Transverse colon (tissue), 4 donors: Measurements from ENCODE around the gene TRUB1. TPM values are rescaled to one million over a fixed set of nuclear protein-coding genes. Genes with fewer than 3 reads are reported as not detected.
"Not testable (repeated sequence)": the region's sequence is repeated elsewhere in the genome, so short reads cannot be mapped to it uniquely, and the experiment has no call there.

Source experiments
- DNase-seq: peaks from one replicate; pipeline ENCODE4 v3.0.0-alpha.2; 2019
- H3K27ac ChIP-seq, 4 donors: fragments of 200-600 bp; sonication (generic); 2 replicates each; pipeline ENCODE4 v1.5.1; 2016 to 2018; ENCODE audit warnings: inconsistent platforms in 4 of 4
- H3K27me3 ChIP-seq: fragments of 200-600 bp; sonication (generic); 2 replicates; pipeline ENCODE4 v1.5.1; 2017; ENCODE audit warnings: inconsistent platforms
- H3K36me3 ChIP-seq, 4 donors: fragments of 200-600 bp; sonication (generic); 2 replicates each; pipeline ENCODE4 v1.5.1; 2017 to 2019; ENCODE audit warnings: inconsistent platforms in 4 of 4
- H3K4me1 ChIP-seq, 4 donors: fragments of 200-600 bp; sonication (generic); 2 replicates each; pipeline ENCODE4 v1.5.1; 2017 to 2020; ENCODE audit warnings: inconsistent platforms in 4 of 4
- H3K4me3 ChIP-seq, 4 donors: fragments of 200-600 bp; sonication (generic); 1 replicate in 1 of 4; 2 replicates in 3 of 4; pipeline versions ENCODE4 v1.5.1 to v1.6.1; 2017 to 2019; ENCODE audit warnings: inconsistent platforms in 4 of 4
- H3K9me3 ChIP-seq, 2 donors: fragments of 200-600 bp; sonication (generic); 2 replicates each; pipeline ENCODE4 v1.5.1; 2017 to 2019; ENCODE audit warnings: inconsistent platforms in 2 of 2
- EP300 ChIP-seq: sonication (generic); formaldehyde crosslinking; IDR thresholded peaks from one replicate; pipeline ENCODE4 v1.6.1; 2017; ENCODE audit warnings: antibody characterized with exemption, low read depth
- POLR2A ChIP-seq: fragments of 450-650 bp; IDR thresholded peaks from one replicate; pipeline ENCODE4 v1.6.1; 2016; ENCODE audit warnings: antibody characterized with exemption, mild to moderate bottlenecking, moderate library complexity
- POLR2AphosphoS5 ChIP-seq, 3 donors: sonication (generic); formaldehyde crosslinking; IDR thresholded peaks; one replicate each; pipeline ENCODE4 v1.6.1; 2016; ENCODE audit warnings: antibody characterized with exemption in 3 of 3
- WGBS, 2 donors: methylation state at CpG; one replicate each; pipeline ENCODE4 v1.1.5; 2018; ENCODE audit warnings: low coverage in 1 of 2; 5-methylcytosine and 5-hydroxymethylcytosine counted together
- in situ Hi-C, 4 donors: fragments of 200-750 bp; cut with MboI; loops; one replicate each; pipeline versions ENCODE4 v1.15.0 to v1.15.1; 2017; ENCODE audit warnings: low sequenced_read_pairs in 3 of 4, low pct_ligation_motif_present in 1 of 4, low pct_unique_long_range_greater_than_20kb in 1 of 4
- intact Hi-C: fragments of 100-400 bp; cut with DNase I; formaldehyde crosslinking; loops from one replicate; pipeline ENCODE4 v1.15.1; 2023; ENCODE audit warnings: low total_unique reads
- total RNA-seq, 4 donors: library from RNA; depleted of rRNA; stranded (reverse); fragments of >200 nt; gene quantifications; one replicate each; pipeline ENCODE4 v1.1.0, GENCODE V29; 2016
- TF ChIP-seq, protein P1 (sequence below), 5 experiments: fragments of 200-600 bp in 3 of 5; fragments of 450-650 bp in 2 of 5; sonication (generic) in 3 of 5; IDR thresholded peaks; 1 replicate in 2 of 5; 2 replicates in 3 of 5; pipeline ENCODE4 v1.5.1; 2016 to 2017; ENCODE audit warnings: antibody characterized with exemption in 5 of 5, inconsistent platforms in 3 of 5, mild to moderate bottlenecking in 2 of 5, moderate library complexity in 1 of 5

The TRUB1 gene
- 10 to 100 TPM; 14.6 to 40.0 (median 21.1) TPM for total RNA-seq

DNA sequence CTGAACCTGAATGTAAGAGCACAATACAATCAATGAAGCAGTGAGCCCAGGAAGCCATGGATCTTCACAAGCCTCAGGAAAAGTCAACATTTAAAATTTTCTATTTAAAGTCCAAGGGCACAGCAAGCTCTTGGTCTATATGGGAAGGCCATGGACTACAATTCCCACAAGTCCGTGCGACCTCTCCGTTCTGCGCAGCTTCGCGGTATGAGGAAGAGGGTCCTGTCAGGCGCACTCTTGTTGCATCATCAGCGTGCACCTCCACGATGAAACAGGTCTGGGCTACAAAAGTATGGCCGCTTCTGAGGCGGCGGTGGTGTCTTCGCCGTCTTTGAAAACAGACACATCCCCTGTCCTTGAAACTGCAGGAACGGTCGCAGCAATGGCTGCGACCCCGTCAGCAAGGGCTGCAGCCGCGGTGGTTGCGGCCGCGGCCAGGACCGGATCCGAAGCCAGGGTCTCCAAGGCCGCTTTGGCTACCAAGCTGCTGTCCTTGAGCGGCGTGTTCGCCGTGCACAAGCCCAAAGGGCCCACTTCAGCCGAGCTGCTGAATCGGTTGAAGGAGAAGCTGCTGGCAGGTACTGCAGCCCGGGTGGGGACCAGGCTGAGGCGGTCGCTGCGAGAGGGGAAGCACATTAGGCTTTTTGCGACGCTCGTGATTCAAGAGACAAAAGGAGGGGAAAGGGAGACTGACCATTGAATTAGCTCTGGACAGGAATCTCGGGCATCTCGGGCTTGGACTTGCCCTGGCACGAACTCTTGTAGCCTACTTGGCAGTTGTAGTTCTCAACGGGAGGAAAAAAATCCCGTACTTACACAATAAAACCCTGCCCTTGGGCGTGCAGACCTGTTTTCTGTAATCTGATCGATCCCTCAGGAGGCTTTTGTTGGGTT is at the start of gene TRUB1:
TRUB1 (plus strand) TSS at position 234 of the 894 bp plus-strand sequence; CDS start at position 293, 59 bp downstream.
- Histone ChIP-seq H3K4me3 (peak within 1 kb of the TSS; percentile 70 to 96 (median 92)), H3K9me3 (no peaks in the 10 kb centered on the region), H3K27me3 (no peaks in the 10 kb centered on the region), H3K27ac (peak within 1 kb of the TSS; percentile 86 to 91 (median 88)), H3K4me1 (peaks cover 7 to 21% (median 9%) of the 10 kb centered on the region in 4 donors), H3K36me3 (peaks cover 0 to 12% (median 4%) of the 10 kb centered on the region in 4 donors)
- intact Hi-C loops, result no loop called here
- in situ Hi-C loops, result no loop called here
- TF ChIP-seq POLR2A (peak; percentile 59), EP300 (no peak), POLR2AphosphoS5 (IDR thresholded peaks at IDR 0.05) (peak; percentile 82 to 87 (median 85))
- TF ChIP-seq, protein P1, sequence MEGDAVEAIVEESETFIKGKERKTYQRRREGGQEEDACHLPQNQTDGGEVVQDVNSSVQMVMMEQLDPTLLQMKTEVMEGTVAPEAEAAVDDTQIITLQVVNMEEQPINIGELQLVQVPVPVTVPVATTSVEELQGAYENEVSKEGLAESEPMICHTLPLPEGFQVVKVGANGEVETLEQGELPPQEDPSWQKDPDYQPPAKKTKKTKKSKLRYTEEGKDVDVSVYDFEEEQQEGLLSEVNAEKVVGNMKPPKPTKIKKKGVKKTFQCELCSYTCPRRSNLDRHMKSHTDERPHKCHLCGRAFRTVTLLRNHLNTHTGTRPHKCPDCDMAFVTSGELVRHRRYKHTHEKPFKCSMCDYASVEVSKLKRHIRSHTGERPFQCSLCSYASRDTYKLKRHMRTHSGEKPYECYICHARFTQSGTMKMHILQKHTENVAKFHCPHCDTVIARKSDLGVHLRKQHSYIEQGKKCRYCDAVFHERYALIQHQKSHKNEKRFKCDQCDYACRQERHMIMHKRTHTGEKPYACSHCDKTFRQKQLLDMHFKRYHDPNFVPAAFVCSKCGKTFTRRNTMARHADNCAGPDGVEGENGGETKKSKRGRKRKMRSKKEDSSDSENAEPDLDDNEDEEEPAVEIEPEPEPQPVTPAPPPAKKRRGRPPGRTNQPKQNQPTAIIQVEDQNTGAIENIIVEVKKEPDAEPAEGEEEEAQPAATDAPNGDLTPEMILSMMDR (IDR thresholded peaks at IDR 0.05), result no peak
- 1% methylated on average over 46 of the region's 46 CpGs; no CpG with 5 or more reads in 1 of the 2 donors for WGBS, 2 donors
- peak; percentile 95 for DNase-seq

DNA sequence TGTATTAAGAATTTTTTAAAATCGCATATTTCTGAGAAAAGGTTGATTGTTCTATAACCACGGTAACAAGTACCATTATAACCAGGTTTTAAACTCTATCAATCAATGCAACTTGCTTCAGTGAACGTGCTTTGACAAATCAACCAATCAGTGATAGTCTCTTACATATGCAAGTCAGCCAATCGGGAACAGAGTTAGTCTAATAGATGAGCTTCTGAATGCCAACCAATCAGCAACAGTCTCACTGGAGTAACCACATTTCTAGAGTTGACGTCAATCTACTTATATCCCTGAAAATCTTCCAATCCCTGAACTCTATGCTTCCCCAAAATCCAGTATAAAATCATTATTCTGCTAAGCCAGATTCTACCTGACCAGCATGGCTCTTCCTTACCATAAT is 44.7 kb upstream of the TRUB1 start:
- Histone ChIP-seq H3K4me1 (no peaks in the 10 kb centered on the region), H3K36me3 (no peaks in the 10 kb centered on the region), H3K4me3 (no peak overlapping the region), H3K27ac (no peak overlapping the region), H3K27me3 (no peaks in the 10 kb centered on the region), H3K9me3 (no peaks in the 10 kb centered on the region)
- in situ Hi-C loops, result loop anchor here in 1 of 4 donors (25.0 kb wide), 1 partner anchor 219 kb away; no protein-coding TSS in a partner anchor
- intact Hi-C loops, result no loop called here
- no peak for DNase-seq
- WGBS, 2 donors, result 80 to 88% methylated on average over 5 of the region's 5 CpGs
- TF ChIP-seq, protein P1 (IDR thresholded peaks at IDR 0.05), result no peak
- TF ChIP-seq POLR2A, result no peak
- no peak for TF ChIP-seq EP300
- TF ChIP-seq POLR2AphosphoS5 (IDR thresholded peaks at IDR 0.05), result no peak

GRCh38 chr10:114894911-114895310 is 43.1 kb upstream of the TRUB1 start:
- Histone ChIP-seq H3K9me3 (no peaks in the 10 kb centered on the region), H3K27ac (no peak overlapping the region), H3K4me3 (no peak overlapping the region), H3K4me1 (no peaks in the 10 kb centered on the region), H3K36me3 (no peaks in the 10 kb centered on the region), H3K27me3 (no peaks in the 10 kb centered on the region)
- intact Hi-C loops, result no loop called here
- TF ChIP-seq, protein P1 (IDR thresholded peaks at IDR 0.05), result no peak
- TF ChIP-seq EP300 (no peak), POLR2A (no peak), POLR2AphosphoS5 (IDR thresholded peaks at IDR 0.05) (no peak)
- no peak for DNase-seq
- in situ Hi-C loops, result loop anchor here in 1 of 4 donors (25.0 kb wide), 1 partner anchor 217 kb away; no protein-coding TSS in a partner anchor

GRCh38 chr10:114897011-114897410 is 41.0 kb upstream of the TRUB1 start:
- H3K9me3 ChIP-seq, result not testable (repeated sequence)

More at GRCh38 chr10:114897011-114897410, 41.0 kb upstream of the TRUB1 start:
- DNase-seq, H3K4me3 ChIP-seq, intact Hi-C loops, H3K27ac ChIP-seq, H3K36me3 ChIP-seq, H3K27me3 ChIP-seq, H3K4me1 ChIP-seq: not testable (repeated sequence)
- 89 to 91% methylated on average over 6 of the region's 6 CpGs for WGBS, 2 donors
- in situ Hi-C loops, result loop anchor here in 1 of 4 donors (25.0 kb wide), 1 partner anchor 215 kb away; no protein-coding TSS in a partner anchor
